ENCODE results near the gene ZNF346. TPM values are rescaled to one million over a fixed set of nuclear protein-coding genes. Genes with fewer than 3 reads are reported as not detected.

ZNF346 gene
- total RNA-seq, 4 donors from 2014 or later, result 5.2 to 8.0 (median 6.8) TPM

GRCh38 chr5:177067503-177067902, 45.0 kb downstream of the ZNF346 start:
- intact Hi-C loops (cut with DNase I; ENCODE audit: low total_unique reads), result no loop called here
- H3K4me1 ChIP-seq, result no peaks in the 10 kb centered on the region
- H3K4me3 ChIP-seq, result no peak overlapping the region
- in situ Hi-C loops (cut with MboI; ENCODE audit: low sequenced_read_pairs in 4 of 4), result no loop called here
- TF ChIP-seq CTCF (IDR thresholded peaks at IDR 0.05 in 4 of 5, conservative IDR thresholded peaks at IDR 0.05 in 1 of 5) (no peak), POLR2A (IDR thresholded peaks at IDR 0.05) (no peak)
- no peaks in the 10 kb centered on the region for H3K27me3 ChIP-seq
- no peak for ATAC-seq
- no peaks in the 10 kb centered on the region for H3K9me3 ChIP-seq
- H3K27ac ChIP-seq, result no peak overlapping the region
- peaks cover 0 to 18% of the 10 kb centered on the region in 2 donors for H3K36me3 ChIP-seq
- DNase-seq, result no peak

- ATAC-seq (no peak), DNase-seq (no peak)
- no peaks in the 10 kb centered on the region for H3K36me3 ChIP-seq
- no peaks in the 10 kb centered on the region for H3K4me1 ChIP-seq
- in situ Hi-C loops (cut with MboI; ENCODE audit: low sequenced_read_pairs in 4 of 4), result no loop called here
- H3K27ac ChIP-seq, result no peak overlapping the region
- no peaks in the 10 kb centered on the region for H3K27me3 ChIP-seq
- H3K9me3 ChIP-seq, result no peaks in the 10 kb centered on the region
- no peak for TF ChIP-seq POLR2A (IDR thresholded peaks at IDR 0.05)
- TF ChIP-seq CTCF (IDR thresholded peaks at IDR 0.05 in 4 of 5, conservative IDR thresholded peaks at IDR 0.05 in 1 of 5), result no peak
- no peak overlapping the region for H3K4me3 ChIP-seq
- intact Hi-C loops (cut with DNase I; ENCODE audit: low total_unique reads), result no loop called here
Observed at GRCh38 chr5:177070536-177071191, 48.2 kb downstream of the ZNF346 start.

- TF ChIP-seq CTCF (IDR thresholded peaks at IDR 0.05 in 4 of 5, conservative IDR thresholded peaks at IDR 0.05 in 1 of 5) (peak; percentile 71 to 87 (median 77)), POLR2A (IDR thresholded peaks at IDR 0.05) (no peak)
- in situ Hi-C loops (cut with MboI; ENCODE audit: low sequenced_read_pairs in 4 of 4), result no loop called here
Observed at GRCh38 chr5:177071666-177072385, 49.3 kb downstream of the ZNF346 start.

GRCh38 chr5:177077335-177077734, 54.8 kb downstream of the ZNF346 start:
- Histone ChIP-seq H3K9me3 (no peaks in the 10 kb centered on the region), H3K36me3 (no peaks in the 10 kb centered on the region), H3K4me1 (no peaks in the 10 kb centered on the region), H3K27me3 (peaks cover 0 to under 1% (median 0%) of the 10 kb centered on the region in 3 donors), H3K4me3 (no peak overlapping the region), H3K27ac (no peak overlapping the region)
- no peak for ATAC-seq
- intact Hi-C loops (cut with DNase I; ENCODE audit: low total_unique reads), result no loop called here
- DNase-seq, result no peak
- in situ Hi-C loops (cut with MboI; ENCODE audit: low sequenced_read_pairs in 4 of 4), result no loop called here
- no peak for TF ChIP-seq POLR2A (IDR thresholded peaks at IDR 0.05)
- TF ChIP-seq CTCF (IDR thresholded peaks at IDR 0.05 in 4 of 5, conservative IDR thresholded peaks at IDR 0.05 in 1 of 5), result no peak

More at GRCh38 chr5:177071666-177072385, 49.3 kb downstream of the ZNF346 start:
- no peak overlapping the region for H3K27ac ChIP-seq
- ATAC-seq (peak; percentile 78 to 91), DNase-seq (peak; percentile 37 to 41)
- no peaks in the 10 kb centered on the region for H3K9me3 ChIP-seq
- intact Hi-C loops (cut with DNase I; ENCODE audit: low total_unique reads), result loop anchor here (1.0 kb wide), 1 partner anchor 40 kb away; no protein-coding TSS in a partner anchor
- H3K4me3 ChIP-seq, result no peak overlapping the region
- H3K4me1 ChIP-seq, result no peaks in the 10 kb centered on the region
- no peaks in the 10 kb centered on the region for H3K27me3 ChIP-seq
- H3K36me3 ChIP-seq, result no peaks in the 10 kb centered on the region

All from gastrocnemius medialis (tissue), 4 donors.